ENCODE data around the gene CCDC158.
"Not testable (repeated sequence)": the region's sequence is repeated elsewhere in the genome, so short reads cannot be mapped to it uniquely, and the experiment has no call there.

Gene CCDC158

GRCh38 chr4:76282941-76283689, 137.8 kb downstream of the CCDC158 start:
- in situ Hi-C loops (cut with MboI; ENCODE audit: low sequenced_read_pairs), result no loop called here

DNA sequence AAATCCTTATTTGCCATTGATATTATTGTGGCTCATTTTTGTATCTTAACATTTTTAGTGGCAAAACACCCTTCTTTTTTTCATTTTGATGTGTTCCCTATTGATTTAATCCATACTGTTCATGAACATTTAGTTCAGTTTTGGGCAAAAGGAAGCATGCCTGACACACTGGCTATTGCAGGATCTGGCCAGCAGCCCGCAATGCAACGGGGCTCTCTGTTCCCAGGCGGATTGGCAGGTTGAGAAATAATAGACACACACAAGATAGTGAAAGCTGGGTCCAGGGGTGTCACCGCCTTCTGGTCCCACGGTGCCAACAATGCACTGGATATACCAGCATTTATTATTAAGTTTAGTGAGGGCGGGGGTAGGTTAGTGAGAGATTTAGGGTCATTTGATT, 139.3 kb downstream of the CCDC158 start:
- in situ Hi-C loops (cut with MboI; ENCODE audit: low sequenced_read_pairs), result not testable (repeated sequence)

- in situ Hi-C loops (cut with MboI; ENCODE audit: low sequenced_read_pairs), result no loop called here
Observed at GRCh38 chr4:76280488-76281441, 140.2 kb downstream of the CCDC158 start.

- in situ Hi-C loops (cut with MboI; ENCODE audit: low sequenced_read_pairs), result no loop called here
Observed at GRCh38 chr4:76279462-76279861, 141.5 kb downstream of the CCDC158 start.

DNA sequence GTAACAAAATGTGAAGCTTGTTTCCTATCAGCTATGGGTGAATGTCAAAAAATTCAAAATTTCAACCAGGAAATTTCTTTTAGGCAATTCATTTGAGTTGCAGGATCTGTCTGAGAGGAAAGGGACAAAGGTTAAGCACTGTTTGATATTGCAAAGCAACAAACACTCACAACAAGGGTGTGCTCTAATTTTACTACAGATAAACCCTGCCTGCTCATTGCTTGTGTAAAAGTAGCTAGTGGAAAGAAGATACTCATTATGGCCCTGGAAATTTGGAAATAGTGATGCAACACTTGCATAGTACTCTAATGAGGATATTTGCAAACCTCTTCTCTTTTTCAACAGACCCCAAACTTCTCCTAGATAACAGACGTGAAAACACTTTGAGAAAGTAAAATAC, 142.4 kb downstream of the CCDC158 start:
- in situ Hi-C loops (cut with MboI; ENCODE audit: low sequenced_read_pairs), result no loop called here

DNA sequence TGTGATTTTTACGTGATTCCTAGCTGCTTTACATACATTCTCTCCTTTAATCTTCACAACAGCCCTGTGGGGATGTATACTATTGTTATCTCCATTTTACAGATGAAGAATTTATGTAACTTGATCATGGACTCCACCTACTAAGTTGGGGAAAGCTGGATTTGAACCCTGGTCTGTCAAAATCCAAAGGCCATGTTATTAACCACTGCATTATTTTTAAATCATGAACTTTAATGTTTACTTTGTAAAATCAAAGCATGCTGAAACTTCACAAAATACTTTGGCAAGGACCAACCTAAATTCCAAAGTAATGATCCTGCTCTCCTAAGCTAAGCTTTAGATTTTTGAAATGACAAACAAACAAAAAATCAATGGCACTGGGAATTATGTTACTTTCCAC, 143.3 kb downstream of the CCDC158 start:
- in situ Hi-C loops (cut with MboI; ENCODE audit: low sequenced_read_pairs), result no loop called here

DNA sequence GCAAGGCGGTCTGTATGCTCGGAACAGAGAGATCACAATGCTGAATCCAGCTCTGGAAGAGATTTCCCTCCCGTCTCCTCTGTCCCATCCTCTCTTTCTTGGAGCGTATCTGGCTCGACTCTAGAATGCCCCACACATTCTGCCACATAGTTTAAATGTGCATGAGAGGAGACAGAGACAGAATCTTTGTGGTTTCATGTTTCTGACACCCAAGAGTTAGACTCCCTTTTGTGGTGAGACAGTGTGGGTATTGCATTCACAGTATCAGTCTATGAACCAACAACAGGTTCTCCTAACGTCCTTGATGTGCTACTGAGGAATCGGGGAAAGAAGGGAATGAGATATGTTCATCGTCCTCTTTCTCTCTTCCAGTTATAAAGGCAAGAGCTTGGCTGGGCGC, 144.1 kb downstream of the CCDC158 start:
- in situ Hi-C loops (cut with MboI; ENCODE audit: low sequenced_read_pairs), result no loop called here

DNA sequence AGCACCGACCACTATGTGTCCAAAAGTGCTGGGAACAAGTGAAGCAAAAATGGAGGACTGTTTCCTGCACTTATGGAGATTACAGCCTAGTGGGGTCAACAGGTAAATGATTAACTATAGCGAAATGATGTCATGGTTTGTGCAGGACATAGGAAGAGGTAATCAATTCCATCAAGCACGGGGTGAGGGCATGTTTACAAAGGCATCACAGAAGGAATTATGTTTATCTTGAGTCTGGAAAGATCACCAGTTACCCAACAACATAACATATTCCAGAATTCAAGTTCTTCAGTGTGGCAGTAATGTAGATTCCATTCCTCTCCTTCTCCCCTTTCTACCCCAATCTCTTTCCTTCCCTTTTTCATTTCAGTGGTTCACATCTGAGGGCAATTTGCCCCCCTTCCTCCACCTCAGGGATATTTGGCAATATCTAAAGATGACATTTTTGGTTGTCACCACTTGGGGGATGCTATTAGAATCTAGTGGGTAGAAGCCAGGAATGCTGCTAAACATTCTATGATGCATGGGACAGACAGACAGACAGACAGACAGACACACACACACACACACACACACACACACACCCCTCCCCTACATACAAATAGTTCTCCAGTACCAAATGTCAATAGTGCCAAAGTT, 145.3 kb downstream of the CCDC158 start:
- in situ Hi-C loops (cut with MboI; ENCODE audit: low sequenced_read_pairs), result no loop called here

DNA sequence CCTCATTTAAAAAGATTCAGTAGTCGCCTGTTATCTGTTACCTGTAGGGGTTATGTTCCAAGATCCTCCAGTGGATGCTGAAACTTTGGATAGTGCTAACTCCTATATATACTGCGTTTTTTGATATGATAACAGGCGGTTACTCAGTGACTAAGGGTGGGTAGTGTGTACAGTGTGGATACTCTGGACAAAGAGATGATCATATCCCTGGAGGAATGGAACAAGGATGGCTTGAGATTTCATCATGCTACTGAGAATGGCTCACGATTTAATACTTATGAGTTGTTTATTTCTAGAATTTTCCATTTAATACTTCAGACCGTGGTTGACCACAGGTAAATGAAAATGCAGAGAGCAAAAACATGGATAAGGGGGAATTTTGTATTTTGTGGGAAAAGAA, 147.9 kb downstream of the CCDC158 start:
- in situ Hi-C loops (cut with MboI; ENCODE audit: low sequenced_read_pairs), result no loop called here

- in situ Hi-C loops (cut with MboI; ENCODE audit: low sequenced_read_pairs), result no loop called here
Observed at GRCh38 chr4:76272582-76272981, 148.4 kb downstream of the CCDC158 start.

DNA sequence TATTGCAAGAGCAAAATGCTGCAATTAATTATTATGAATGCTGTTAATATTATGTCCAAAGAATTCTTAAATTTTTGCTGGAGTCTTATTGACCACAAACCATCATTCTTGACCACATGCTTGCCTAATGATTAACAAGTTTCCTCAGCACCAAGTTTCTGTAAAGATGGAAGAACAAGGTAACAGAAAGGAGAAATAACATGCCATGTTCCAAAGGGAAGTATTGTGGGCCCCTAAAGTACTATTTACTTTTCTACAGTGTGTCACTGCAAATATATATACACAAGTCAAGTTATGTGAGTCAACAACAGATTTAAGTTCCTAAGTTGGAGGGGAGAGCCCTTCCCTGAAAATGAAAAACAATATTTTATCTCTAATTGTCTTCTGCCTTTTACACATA, 148.9 kb downstream of the CCDC158 start:
- in situ Hi-C loops (cut with MboI; ENCODE audit: low sequenced_read_pairs), result no loop called here

DNA sequence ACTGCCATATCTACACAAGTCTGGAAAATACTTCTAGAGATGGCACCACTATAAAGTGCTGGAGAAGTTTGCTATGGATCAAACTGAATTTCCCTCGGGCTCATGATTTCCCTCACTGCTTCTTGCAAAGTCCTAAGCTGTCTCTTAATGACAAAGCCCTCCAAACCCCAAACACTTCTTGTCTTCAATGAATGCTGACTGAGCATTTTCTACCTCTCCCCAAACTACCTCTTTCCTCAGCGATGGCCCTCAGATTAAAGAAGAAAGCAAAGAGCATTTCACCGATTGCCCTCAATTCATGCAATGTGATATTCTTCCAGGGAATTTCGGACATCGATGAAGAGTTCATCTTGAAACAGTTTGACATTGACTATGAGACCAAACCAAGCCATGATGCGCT, 149.7 kb downstream of the CCDC158 start:
- in situ Hi-C loops (cut with MboI; ENCODE audit: low sequenced_read_pairs), result no loop called here

- in situ Hi-C loops (cut with MboI; ENCODE audit: low sequenced_read_pairs), result no loop called here
Observed at GRCh38 chr4:76270244-76271175, 150.4 kb downstream of the CCDC158 start.

GRCh38 chr4:76267811-76268210, 153.1 kb downstream of the CCDC158 start:
- in situ Hi-C loops (cut with MboI; ENCODE audit: low sequenced_read_pairs), result no loop called here

DNA sequence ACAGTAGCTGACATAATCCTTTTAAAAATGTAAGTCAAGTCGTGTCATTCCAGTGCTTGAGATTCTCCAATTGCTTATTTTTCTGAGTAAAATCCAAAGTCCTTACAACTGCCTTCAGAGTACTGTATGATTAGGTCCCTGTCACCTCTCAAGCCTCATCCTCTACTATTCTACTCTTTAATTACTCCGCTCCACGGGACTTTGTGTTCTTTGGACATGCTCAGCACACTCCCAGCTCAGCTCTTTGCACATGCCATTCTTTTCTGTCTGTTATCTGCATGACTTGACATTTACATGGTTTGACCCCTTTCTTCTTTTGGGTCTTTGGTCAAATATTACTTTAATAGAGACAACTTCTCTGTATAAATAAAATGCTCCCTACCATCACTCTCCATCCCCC, 154.3 kb downstream of the CCDC158 start:
- in situ Hi-C loops (cut with MboI; ENCODE audit: low sequenced_read_pairs), result no loop called here

DNA sequence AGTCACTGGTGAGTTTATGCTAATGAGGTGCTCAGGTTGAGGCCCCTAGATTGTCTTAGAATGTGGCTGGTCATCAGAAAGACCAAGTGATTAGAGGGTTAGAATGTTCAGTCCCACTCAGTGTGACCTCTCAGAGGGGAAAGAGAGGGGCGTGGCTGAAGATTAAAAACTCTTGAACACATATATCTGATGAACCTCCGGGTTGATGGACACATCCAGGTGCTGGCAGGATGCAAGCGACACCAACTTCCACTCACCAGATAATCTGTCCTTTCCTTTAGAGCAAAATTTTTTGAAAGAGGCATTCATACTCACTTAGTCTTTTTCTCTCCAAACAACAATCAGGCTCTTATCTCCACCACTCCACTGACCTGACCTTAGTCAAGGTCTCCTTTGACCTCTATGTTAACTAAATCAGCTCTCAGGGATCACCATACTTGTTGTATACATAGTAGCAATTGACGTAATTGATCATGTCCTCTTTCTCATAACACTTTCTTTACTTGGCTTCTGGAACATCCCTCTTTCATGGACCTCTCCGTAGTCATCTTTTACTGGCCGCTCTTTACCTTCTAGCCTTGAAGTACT, 155.2 kb downstream of the CCDC158 start:
- in situ Hi-C loops (cut with MboI; ENCODE audit: low sequenced_read_pairs), result no loop called here

Data from HL-60/S4 (cell line).